CD4-positive, alpha-beta T cell treated with Interleukin-1 beta for 1 hour (primary cell): ENCODE results near the gene NDOR1.
"Not testable (repeated sequence)": the region's sequence is repeated elsewhere in the genome, so short reads cannot be mapped to it uniquely, and the experiment has no call there.

ENCODE experiments used
- DNase-seq, 2 donors: peaks; one replicate each; pipeline ENCODE4 v3.0.0-alpha.2; 2020 to 2022

The NDOR1 gene

GRCh38 chr9:137233143-137233980 lies 27.9 kb downstream of the NDOR1 start:
- DNase-seq, result no peak

- DNase-seq, result no peak
These were observed 28.7 kb downstream of the NDOR1 start for GRCh38 chr9:137234055-137234697.

- no peak for DNase-seq
These were observed 29.4 kb downstream of the NDOR1 start for GRCh38 chr9:137234758-137235423.

GRCh38 chr9:137235424-137236237 lies 30.1 kb downstream of the NDOR1 start:
- no peak for DNase-seq

- peak; percentile 90 to 91 for DNase-seq
These were observed 30.9 kb downstream of the NDOR1 start for GRCh38 chr9:137236238-137236935.

GRCh38 chr9:137236936-137237421 lies 31.5 kb downstream of the NDOR1 start:
- no peak for DNase-seq

GRCh38 chr9:137237759-137238726 lies 32.5 kb downstream of the NDOR1 start:
- no peak for DNase-seq

- not testable (repeated sequence) for DNase-seq
These were observed 34.2 kb downstream of the NDOR1 start for GRCh38 chr9:137239541-137240200.

GRCh38 chr9:137240318-137240840 lies 34.9 kb downstream of the NDOR1 start:
- peak; percentile 74 to 77 for DNase-seq

GRCh38 chr9:137240841-137241489 lies 35.5 kb downstream of the NDOR1 start, which contains the start of gene TUBB4B:
TUBB4B (plus strand) TSS chr9:137241287; CDS start chr9:137241361, 74 bp downstream.
- DNase-seq, result peak; percentile 99 to 100

GRCh38 chr9:137241490-137242268 lies 36.2 kb downstream of the NDOR1 start:
- peak; percentile 64 for DNase-seq

- DNase-seq, result peak in 1 of 2 donors; percentile 11
These were observed 37.0 kb downstream of the NDOR1 start for GRCh38 chr9:137242269-137243203.

- DNase-seq, result not testable (repeated sequence)
These were observed 37.7 kb downstream of the NDOR1 start for GRCh38 chr9:137243266-137243625.

GRCh38 chr9:137243626-137244485 lies 38.4 kb downstream of the NDOR1 start:
- DNase-seq, result peak in 1 of 2 donors; percentile 11

- no peak for DNase-seq
These were observed 39.3 kb downstream of the NDOR1 start for GRCh38 chr9:137244486-137245449.
